ENCODE results near the gene MARVELD2. TPM values are rescaled to one million over a fixed set of nuclear protein-coding genes. Genes with fewer than 3 reads are reported as not detected.

Gene MARVELD2
- total RNA-seq, 1 experiment from 2014 or later: 0.32 TPM

DNA sequence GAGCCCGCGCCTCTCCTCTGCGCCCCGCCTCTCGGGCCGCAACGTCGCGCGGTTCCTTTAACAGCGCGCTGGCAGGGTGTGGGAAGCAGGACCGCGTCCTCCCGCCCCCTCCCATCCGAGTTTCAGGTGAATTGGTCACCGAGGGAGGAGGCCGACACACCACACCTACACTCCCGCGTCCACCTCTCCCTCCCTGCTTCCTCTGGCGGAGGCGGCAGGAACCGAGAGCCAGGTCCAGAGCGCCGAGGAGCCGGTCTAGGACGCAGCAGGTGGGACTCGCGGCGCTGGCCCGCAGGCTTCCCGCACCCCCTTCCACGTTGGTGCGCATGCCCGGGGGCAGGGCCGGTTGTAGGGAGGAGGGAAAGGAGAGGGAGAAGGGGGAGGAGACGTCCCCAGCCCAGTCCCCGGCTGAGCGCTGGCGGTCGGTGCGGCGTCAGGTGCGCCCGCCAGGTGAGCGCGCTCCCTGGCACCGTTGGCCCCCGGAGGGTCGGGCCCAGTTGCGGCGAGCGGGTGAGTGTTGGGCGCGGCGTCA is 77.5 kb downstream of the MARVELD2 start, which contains the start of gene OCLN:
Gene OCLN, plus strand, starts transcription at position 400 of the 532 bp plus-strand sequence. CDS start 11,455 bp downstream, outside the sequence.
- Histone ChIP-seq H3K27me3 (replicated peaks; ENCODE audit: insufficient read depth, low read depth, low read length, poor library complexity) (no peaks in the 10 kb centered on the region), H3K4me1 (ENCODE audit: insufficient read depth, low read length, poor library complexity, severe bottlenecking) (no peaks in the 10 kb centered on the region), H3K4me3 (ENCODE audit: low read depth, low read length, poor library complexity, severe bottlenecking) (peak within 1 kb of the TSS; percentile 89), H3K9me3 (ENCODE audit: low read depth, low read length, poor library complexity, severe bottlenecking) (no peaks in the 10 kb centered on the region), H3K27ac (ENCODE audit: low read depth, low read length, poor library complexity, severe bottlenecking) (no peak within 1 kb of the TSS), H3K36me3 (ENCODE audit: insufficient read depth, low read length, poor library complexity, severe bottlenecking) (no peaks in the 10 kb centered on the region)
- POLR2A ChIA-PET (ENCODE audit: low non-redundant PET): no interaction called here
- DNase-seq (ENCODE audit: low spot score): peak; percentile 81
- intact Hi-C loops (cut with micrococcal nuclease; ENCODE audit: unreplicated experiment): no loop called here
- no peak for TF ChIP-seq EZH2 (IDR thresholded peaks at IDR 0.05; ENCODE audit: borderline replicate concordance, low read depth, low read length, poor library complexity, severe bottlenecking)
- TF ChIP-seq, protein P1, sequence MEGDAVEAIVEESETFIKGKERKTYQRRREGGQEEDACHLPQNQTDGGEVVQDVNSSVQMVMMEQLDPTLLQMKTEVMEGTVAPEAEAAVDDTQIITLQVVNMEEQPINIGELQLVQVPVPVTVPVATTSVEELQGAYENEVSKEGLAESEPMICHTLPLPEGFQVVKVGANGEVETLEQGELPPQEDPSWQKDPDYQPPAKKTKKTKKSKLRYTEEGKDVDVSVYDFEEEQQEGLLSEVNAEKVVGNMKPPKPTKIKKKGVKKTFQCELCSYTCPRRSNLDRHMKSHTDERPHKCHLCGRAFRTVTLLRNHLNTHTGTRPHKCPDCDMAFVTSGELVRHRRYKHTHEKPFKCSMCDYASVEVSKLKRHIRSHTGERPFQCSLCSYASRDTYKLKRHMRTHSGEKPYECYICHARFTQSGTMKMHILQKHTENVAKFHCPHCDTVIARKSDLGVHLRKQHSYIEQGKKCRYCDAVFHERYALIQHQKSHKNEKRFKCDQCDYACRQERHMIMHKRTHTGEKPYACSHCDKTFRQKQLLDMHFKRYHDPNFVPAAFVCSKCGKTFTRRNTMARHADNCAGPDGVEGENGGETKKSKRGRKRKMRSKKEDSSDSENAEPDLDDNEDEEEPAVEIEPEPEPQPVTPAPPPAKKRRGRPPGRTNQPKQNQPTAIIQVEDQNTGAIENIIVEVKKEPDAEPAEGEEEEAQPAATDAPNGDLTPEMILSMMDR (conservative IDR thresholded peaks at IDR 0.05; ENCODE audit: low read depth, low read length): no peak
- CTCF ChIA-PET: no interaction called here
- BruUV-seq (replicated peaks): no TSS peak

DNA sequence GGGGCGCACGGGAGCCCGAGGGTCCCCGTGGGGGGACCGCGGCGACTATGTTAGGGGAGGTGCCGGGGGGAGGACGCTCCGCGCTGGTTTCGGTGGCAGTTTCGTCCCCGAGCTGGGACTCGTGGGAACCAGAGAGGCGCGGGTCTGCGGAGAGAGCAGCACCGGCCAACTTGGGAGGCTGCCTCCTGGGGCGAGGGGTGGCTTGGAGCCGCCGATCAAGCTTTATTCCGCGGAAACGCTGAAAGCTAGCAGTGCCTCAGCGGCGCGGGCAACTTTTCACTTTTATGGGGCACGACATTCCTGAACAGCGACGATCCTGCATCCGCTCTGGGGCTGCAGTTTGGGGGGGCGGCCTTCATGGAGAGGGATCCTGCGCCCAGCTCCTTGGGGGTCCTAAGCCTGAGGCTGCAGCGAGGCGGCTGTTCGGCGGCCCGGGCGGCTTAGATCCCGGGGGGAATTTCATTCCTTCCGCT is 78.0 kb downstream of the MARVELD2 start:
- Histone ChIP-seq H3K4me1 (ENCODE audit: insufficient read depth, low read length, poor library complexity, severe bottlenecking) (no peaks in the 10 kb centered on the region), H3K27ac (ENCODE audit: low read depth, low read length, poor library complexity, severe bottlenecking) (no peak overlapping the region), H3K4me3 (ENCODE audit: low read depth, low read length, poor library complexity, severe bottlenecking) (peak overlapping the region; percentile 89), H3K36me3 (ENCODE audit: insufficient read depth, low read length, poor library complexity, severe bottlenecking) (no peaks in the 10 kb centered on the region), H3K9me3 (ENCODE audit: low read depth, low read length, poor library complexity, severe bottlenecking) (no peaks in the 10 kb centered on the region), H3K27me3 (replicated peaks; ENCODE audit: insufficient read depth, low read depth, low read length, poor library complexity) (no peaks in the 10 kb centered on the region)
- peak; percentile 65 for DNase-seq (ENCODE audit: low spot score)
- POLR2A ChIA-PET (ENCODE audit: low non-redundant PET): no interaction called here
- TF ChIP-seq, protein P1 (conservative IDR thresholded peaks at IDR 0.05; ENCODE audit: low read depth, low read length): no peak
- no peak for TF ChIP-seq EZH2 (IDR thresholded peaks at IDR 0.05; ENCODE audit: borderline replicate concordance, low read depth, low read length, poor library complexity, severe bottlenecking)
- no TSS peak for BruUV-seq (replicated peaks)
- intact Hi-C loops (cut with micrococcal nuclease; ENCODE audit: unreplicated experiment): no loop called here
- CTCF ChIA-PET: no interaction called here

DNA sequence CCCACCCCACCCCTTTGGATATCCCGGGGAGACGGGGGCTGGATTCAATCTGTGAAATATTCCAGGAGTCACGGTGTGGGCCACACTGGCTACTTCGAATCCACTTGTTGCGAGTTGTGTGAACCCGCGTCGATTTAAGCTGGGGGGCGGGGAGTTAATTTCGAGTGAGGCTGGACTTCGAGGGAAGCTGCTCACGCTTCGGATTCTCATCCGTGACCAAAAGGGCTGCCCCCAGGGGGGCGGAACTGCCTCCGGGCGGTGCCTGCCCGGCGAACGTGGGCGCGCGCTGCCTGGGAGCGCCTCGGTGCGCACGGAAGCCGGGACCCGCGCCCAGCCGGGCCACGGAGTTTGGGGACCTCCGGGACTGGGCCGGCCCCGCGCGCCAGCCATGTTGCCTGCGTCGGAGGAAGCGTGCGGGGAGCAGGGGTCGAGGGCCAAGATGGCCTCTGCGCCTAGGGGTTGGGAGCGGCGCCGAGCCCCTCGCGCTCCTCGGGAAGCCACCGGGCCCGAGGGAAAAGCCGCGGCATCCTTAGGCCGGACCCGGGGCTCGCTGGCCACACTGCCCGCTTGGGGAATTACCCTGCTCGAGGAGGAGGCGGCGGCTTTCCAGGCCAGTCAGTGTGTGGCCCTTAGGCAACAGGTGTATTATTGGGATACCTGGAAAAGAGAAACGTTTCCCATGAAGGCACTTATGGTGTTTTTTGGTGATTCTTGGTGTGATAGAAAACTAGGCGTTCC is 78.6 kb downstream of the MARVELD2 start:
- DNase-seq (ENCODE audit: low spot score): peak; percentile 59
- BruUV-seq (replicated peaks): no TSS peak
- intact Hi-C loops (cut with micrococcal nuclease; ENCODE audit: unreplicated experiment): no loop called here
- CTCF ChIA-PET: no interaction called here
- POLR2A ChIA-PET (ENCODE audit: low non-redundant PET): no interaction called here
- Histone ChIP-seq H3K27ac (ENCODE audit: low read depth, low read length, poor library complexity, severe bottlenecking) (no peak overlapping the region), H3K27me3 (replicated peaks; ENCODE audit: insufficient read depth, low read depth, low read length, poor library complexity) (no peaks in the 10 kb centered on the region), H3K36me3 (ENCODE audit: insufficient read depth, low read length, poor library complexity, severe bottlenecking) (no peaks in the 10 kb centered on the region), H3K9me3 (ENCODE audit: low read depth, low read length, poor library complexity, severe bottlenecking) (no peaks in the 10 kb centered on the region), H3K4me3 (ENCODE audit: low read depth, low read length, poor library complexity, severe bottlenecking) (peak overlapping the region; percentile 89), H3K4me1 (ENCODE audit: insufficient read depth, low read length, poor library complexity, severe bottlenecking) (no peaks in the 10 kb centered on the region)
- TF ChIP-seq EZH2 (IDR thresholded peaks at IDR 0.05; ENCODE audit: borderline replicate concordance, low read depth, low read length, poor library complexity, severe bottlenecking): no peak
- TF ChIP-seq, protein P1 (conservative IDR thresholded peaks at IDR 0.05; ENCODE audit: low read depth, low read length): no peak

Other genes starting within 250 kb of the MARVELD2 start
- 426 and 444 TPM in 2 replicates for gene CCNB1, start 248.0 kb upstream of the MARVELD2 start, total RNA-seq (2021)
- gene CENPH, start 225.5 kb upstream of the MARVELD2 start, total RNA-seq (2021): 56.9 and 68.9 TPM in 2 replicates
- gene CDK7, start 180.2 kb upstream of the MARVELD2 start, total RNA-seq (2021): 32.7 and 35.8 TPM in 2 replicates
- gene CCDC125, start 82.3 kb upstream of the MARVELD2 start, total RNA-seq (2021): 7.4 and 9.4 TPM in 2 replicates
- 69.4 and 97.5 TPM in 2 replicates for gene AK6, start 45.6 kb upstream of the MARVELD2 start, total RNA-seq (2021)
- gene TAF9, start 45.6 kb upstream of the MARVELD2 start, total RNA-seq (2021): 77.2 and 91.4 TPM in 2 replicates
- gene RAD17, start 45.3 kb upstream of the MARVELD2 start, total RNA-seq (2021): 19.3 and 27.1 TPM in 2 replicates
- 13.3 and 14.1 TPM in 2 replicates for gene OCLN, start 77.7 kb downstream of the MARVELD2 start, total RNA-seq (2021)
- 58.9 and 59.0 TPM in 2 replicates for gene GTF2H2C, start 145.1 kb downstream of the MARVELD2 start, total RNA-seq (2021)